ENCODE measurements around the gene ANO4.

ANO4 gene

GRCh38 chr12:100935929-100936328 lies 141.4 kb downstream of the ANO4 start:
- Histone ChIP-seq H3K4me1 (ENCODE audit: insufficient read depth, insufficient read length) (no peaks in the 10 kb centered on the region), H3K36me3 (ENCODE audit: insufficient read depth, insufficient read length, low read length) (peaks cover 12% of the 10 kb centered on the region), H3K27me3 (ENCODE audit: insufficient read depth, insufficient read length) (no peaks in the 10 kb centered on the region), H3K9me3 (ENCODE audit: insufficient read depth, low read length) (no peaks in the 10 kb centered on the region), H3K4me3 (ENCODE audit: insufficient read length, low read depth) (no peak overlapping the region), H3K9ac (ENCODE audit: insufficient read length, low read depth) (no peak overlapping the region)
- TF ChIP-seq ZNF274 (IDR thresholded peaks at IDR 0.05; ENCODE audit: low read depth, low read length) (no peak), SUZ12 (IDR thresholded peaks at IDR 0.05; ENCODE audit: extremely low read depth, insufficient read depth, insufficient read length) (no peak), YY1 (IDR thresholded peaks at IDR 0.05; ENCODE audit: insufficient read depth, insufficient read length) (no peak)
- DNase-seq (ENCODE audit: low read depth, low spot score) = no peak

DNA sequence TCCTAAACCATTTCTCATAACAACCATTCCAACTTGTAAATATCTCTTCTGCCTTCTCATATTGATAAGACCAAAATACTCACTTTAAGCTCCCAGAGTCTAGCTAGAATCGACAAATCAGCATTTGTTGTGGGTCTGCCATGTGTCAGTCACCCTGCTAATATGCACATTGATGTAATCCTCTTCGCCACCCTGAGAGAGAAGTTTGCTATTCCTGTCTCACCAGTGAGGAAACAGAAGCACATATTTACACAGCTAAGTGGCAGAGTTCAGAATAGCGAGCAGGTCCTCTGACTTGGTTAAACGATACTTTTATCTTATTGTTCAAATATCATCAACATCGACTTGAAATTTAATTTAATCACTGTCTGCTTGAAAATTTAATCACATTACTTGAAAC lies 142.1 kb downstream of the ANO4 start:
- H3K9me3 ChIP-seq (ENCODE audit: insufficient read depth, low read length) = no peaks in the 10 kb centered on the region
- DNase-seq (ENCODE audit: low read depth, low spot score) = no peak
- H3K4me1 ChIP-seq (ENCODE audit: insufficient read depth, insufficient read length) = no peaks in the 10 kb centered on the region
- no peaks in the 10 kb centered on the region for H3K27me3 ChIP-seq (ENCODE audit: insufficient read depth, insufficient read length)
- no peak overlapping the region for H3K9ac ChIP-seq (ENCODE audit: insufficient read length, low read depth)
- peaks cover 12% of the 10 kb centered on the region for H3K36me3 ChIP-seq (ENCODE audit: insufficient read depth, insufficient read length, low read length)
- H3K4me3 ChIP-seq (ENCODE audit: insufficient read length, low read depth) = no peak overlapping the region
- no peak for TF ChIP-seq ZNF274 (IDR thresholded peaks at IDR 0.05; ENCODE audit: low read depth, low read length)
- TF ChIP-seq YY1 (IDR thresholded peaks at IDR 0.05; ENCODE audit: insufficient read depth, insufficient read length) = no peak
- TF ChIP-seq SUZ12 (IDR thresholded peaks at IDR 0.05; ENCODE audit: extremely low read depth, insufficient read depth, insufficient read length) = no peak

DNA sequence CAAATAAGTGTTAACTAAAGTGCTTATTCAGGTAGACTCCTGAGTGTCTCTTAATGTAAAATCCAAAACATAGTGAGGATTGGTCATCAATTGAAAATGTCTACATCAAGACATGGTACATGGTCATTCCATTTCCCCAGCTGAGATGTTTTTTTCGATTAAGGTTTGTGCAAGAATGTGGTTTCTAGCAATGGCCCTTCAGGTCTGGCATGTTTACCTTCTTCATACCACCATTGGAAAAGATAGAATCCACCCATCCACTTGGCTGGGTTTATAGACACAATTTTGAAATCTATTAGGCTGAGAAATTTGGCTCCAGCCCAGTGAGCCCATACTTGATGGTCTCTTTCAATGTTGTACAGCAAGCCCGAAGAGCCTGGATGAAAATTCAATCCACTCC lies 145.9 kb downstream of the ANO4 start:
- TF ChIP-seq YY1 (IDR thresholded peaks at IDR 0.05; ENCODE audit: insufficient read depth, insufficient read length) (no peak), SUZ12 (IDR thresholded peaks at IDR 0.05; ENCODE audit: extremely low read depth, insufficient read depth, insufficient read length) (no peak), ZNF274 (IDR thresholded peaks at IDR 0.05; ENCODE audit: low read depth, low read length) (no peak)
- Histone ChIP-seq H3K4me1 (ENCODE audit: insufficient read depth, insufficient read length) (no peaks in the 10 kb centered on the region), H3K36me3 (ENCODE audit: insufficient read depth, insufficient read length, low read length) (peaks cover 21% of the 10 kb centered on the region), H3K9ac (ENCODE audit: insufficient read length, low read depth) (no peak overlapping the region), H3K9me3 (ENCODE audit: insufficient read depth, low read length) (no peaks in the 10 kb centered on the region), H3K4me3 (ENCODE audit: insufficient read length, low read depth) (no peak overlapping the region), H3K27me3 (ENCODE audit: insufficient read depth, insufficient read length) (no peaks in the 10 kb centered on the region)
- DNase-seq (ENCODE audit: low read depth, low spot score) = no peak

GRCh38 chr12:100942984-100943749 lies 148.6 kb downstream of the ANO4 start:
- no peak for TF ChIP-seq YY1 (IDR thresholded peaks at IDR 0.05; ENCODE audit: insufficient read depth, insufficient read length)
- TF ChIP-seq ZNF274 (IDR thresholded peaks at IDR 0.05; ENCODE audit: low read depth, low read length) = no peak
- no peak for TF ChIP-seq SUZ12 (IDR thresholded peaks at IDR 0.05; ENCODE audit: extremely low read depth, insufficient read depth, insufficient read length)
- Histone ChIP-seq H3K4me1 (ENCODE audit: insufficient read depth, insufficient read length) (no peaks in the 10 kb centered on the region), H3K9ac (ENCODE audit: insufficient read length, low read depth) (no peak overlapping the region), H3K9me3 (ENCODE audit: insufficient read depth, low read length) (no peaks in the 10 kb centered on the region), H3K4me3 (ENCODE audit: insufficient read length, low read depth) (no peak overlapping the region), H3K27me3 (ENCODE audit: insufficient read depth, insufficient read length) (no peaks in the 10 kb centered on the region), H3K36me3 (ENCODE audit: insufficient read depth, insufficient read length, low read length) (peaks cover 28% of the 10 kb centered on the region)
- no peak for DNase-seq (ENCODE audit: low read depth, low spot score)

DNA sequence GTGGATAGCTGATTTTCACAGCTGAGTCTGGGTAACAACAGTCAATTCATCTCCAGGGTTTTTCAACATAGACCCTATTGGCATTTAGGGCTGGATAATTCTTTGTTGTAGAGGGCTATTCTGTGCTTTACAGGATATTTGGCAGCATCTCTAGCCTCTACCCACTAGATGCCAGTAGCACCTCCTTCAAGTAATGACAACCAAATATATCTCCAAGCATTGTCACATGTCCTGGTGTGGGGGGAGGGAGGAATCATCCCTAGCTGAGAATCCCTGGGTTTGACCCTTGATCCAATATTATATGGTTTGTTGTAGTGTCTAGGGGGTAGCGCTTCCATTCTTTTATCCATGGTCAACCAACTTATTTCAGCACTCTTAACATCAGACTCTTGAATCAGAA lies 157.2 kb downstream of the ANO4 start:
- no peaks in the 10 kb centered on the region for H3K9me3 ChIP-seq (ENCODE audit: insufficient read depth, low read length)
- no peak for DNase-seq (ENCODE audit: low read depth, low spot score)
- H3K36me3 ChIP-seq (ENCODE audit: insufficient read depth, insufficient read length, low read length) = peaks cover 12% of the 10 kb centered on the region
- H3K27me3 ChIP-seq (ENCODE audit: insufficient read depth, insufficient read length) = no peaks in the 10 kb centered on the region
- TF ChIP-seq YY1 (IDR thresholded peaks at IDR 0.05; ENCODE audit: insufficient read depth, insufficient read length) (no peak), ZNF274 (IDR thresholded peaks at IDR 0.05; ENCODE audit: low read depth, low read length) (no peak), SUZ12 (IDR thresholded peaks at IDR 0.05; ENCODE audit: extremely low read depth, insufficient read depth, insufficient read length) (no peak)
- no peak overlapping the region for H3K9ac ChIP-seq (ENCODE audit: insufficient read length, low read depth)
- H3K4me3 ChIP-seq (ENCODE audit: insufficient read length, low read depth) = no peak overlapping the region
- peaks cover 7% of the 10 kb centered on the region for H3K4me1 ChIP-seq (ENCODE audit: insufficient read depth, insufficient read length)

- no peaks in the 10 kb centered on the region for H3K9me3 ChIP-seq (ENCODE audit: insufficient read depth, low read length)
- no peak overlapping the region for H3K9ac ChIP-seq (ENCODE audit: insufficient read length, low read depth)
- no peak overlapping the region for H3K4me3 ChIP-seq (ENCODE audit: insufficient read length, low read depth)
- DNase-seq (ENCODE audit: low read depth, low spot score) = no peak
- TF ChIP-seq SUZ12 (IDR thresholded peaks at IDR 0.05; ENCODE audit: extremely low read depth, insufficient read depth, insufficient read length) (no peak), ZNF274 (IDR thresholded peaks at IDR 0.05; ENCODE audit: low read depth, low read length) (no peak), YY1 (IDR thresholded peaks at IDR 0.05; ENCODE audit: insufficient read depth, insufficient read length) (no peak)
- peaks cover 7% of the 10 kb centered on the region for H3K4me1 ChIP-seq (ENCODE audit: insufficient read depth, insufficient read length)
- peaks cover 9% of the 10 kb centered on the region for H3K36me3 ChIP-seq (ENCODE audit: insufficient read depth, insufficient read length, low read length)
- no peaks in the 10 kb centered on the region for H3K27me3 ChIP-seq (ENCODE audit: insufficient read depth, insufficient read length)
These were observed 158.6 kb downstream of the ANO4 start for GRCh38 chr12:100953217-100953616.

GRCh38 chr12:100953677-100954076 lies 159.1 kb downstream of the ANO4 start:
- DNase-seq (ENCODE audit: low read depth, low spot score) = peak; percentile 81
- TF ChIP-seq ZNF274 (IDR thresholded peaks at IDR 0.05; ENCODE audit: low read depth, low read length) (no peak), SUZ12 (IDR thresholded peaks at IDR 0.05; ENCODE audit: extremely low read depth, insufficient read depth, insufficient read length) (no peak), YY1 (IDR thresholded peaks at IDR 0.05; ENCODE audit: insufficient read depth, insufficient read length) (no peak)
- Histone ChIP-seq H3K36me3 (ENCODE audit: insufficient read depth, insufficient read length, low read length) (peaks cover 7% of the 10 kb centered on the region), H3K4me3 (ENCODE audit: insufficient read length, low read depth) (no peak overlapping the region), H3K27me3 (ENCODE audit: insufficient read depth, insufficient read length) (no peaks in the 10 kb centered on the region), H3K9me3 (ENCODE audit: insufficient read depth, low read length) (no peaks in the 10 kb centered on the region), H3K9ac (ENCODE audit: insufficient read length, low read depth) (no peak overlapping the region), H3K4me1 (ENCODE audit: insufficient read depth, insufficient read length) (peaks cover 7% of the 10 kb centered on the region)

Data from NT2/D1 (cell line).